GM12875 (cell line): Measurements from ENCODE around the gene UBN1.

Experiments
- H3K4me3 ChIP-seq: one replicate; pipeline ENCODE4 v1.5.1; 2011; ENCODE audit warnings: low read depth, low read length, control low read depth
- CTCF ChIP-seq: IDR thresholded peaks from 2 replicates; pipeline ENCODE4 v1.5.1; 2011; ENCODE audit warnings: low read depth, mild to moderate bottlenecking, control low read depth, inconsistent platforms, low read length, moderate library complexity, borderline replicate concordance; ENCODE audit not compliant: insufficient read depth

UBN1 gene

GRCh38 chr16:4898811-4899473 lies 51.7 kb downstream of the UBN1 start:
- TF ChIP-seq CTCF: no peak
- no peak overlapping the region for H3K4me3 ChIP-seq

GRCh38 chr16:4899474-4899846 lies 52.2 kb downstream of the UBN1 start:
- no peak overlapping the region for H3K4me3 ChIP-seq
- TF ChIP-seq CTCF: no peak

GRCh38 chr16:4900036-4900435 lies 52.8 kb downstream of the UBN1 start:
- no peak overlapping the region for H3K4me3 ChIP-seq
- TF ChIP-seq CTCF: no peak

GRCh38 chr16:4900750-4901149 lies 53.5 kb downstream of the UBN1 start:
- no peak for TF ChIP-seq CTCF

GRCh38 chr16:4902038-4902437 lies 54.8 kb downstream of the UBN1 start:
- no peak for TF ChIP-seq CTCF
- H3K4me3 ChIP-seq: no peak overlapping the region

More at GRCh38 chr16:4900750-4901149, 53.5 kb downstream of the UBN1 start:
- H3K4me3 ChIP-seq: no peak overlapping the region

GRCh38 chr16:4904108-4904941 lies 57.0 kb downstream of the UBN1 start:
- TF ChIP-seq CTCF: no peak

More at GRCh38 chr16:4904108-4904941, 57.0 kb downstream of the UBN1 start:
- no peak overlapping the region for H3K4me3 ChIP-seq
